GM19099 (cell line): Measurements from ENCODE around the gene RAB22A.

ENCODE experiments used
- POLR2A ChIP-seq: IDR thresholded peaks from 3 replicates; pipeline ENCODE4 v1.6.1; 2011; ENCODE audit warnings: low read depth; ENCODE audit not compliant: insufficient read length; ENCODE audit errors: extremely low read depth

RAB22A gene

DNA sequence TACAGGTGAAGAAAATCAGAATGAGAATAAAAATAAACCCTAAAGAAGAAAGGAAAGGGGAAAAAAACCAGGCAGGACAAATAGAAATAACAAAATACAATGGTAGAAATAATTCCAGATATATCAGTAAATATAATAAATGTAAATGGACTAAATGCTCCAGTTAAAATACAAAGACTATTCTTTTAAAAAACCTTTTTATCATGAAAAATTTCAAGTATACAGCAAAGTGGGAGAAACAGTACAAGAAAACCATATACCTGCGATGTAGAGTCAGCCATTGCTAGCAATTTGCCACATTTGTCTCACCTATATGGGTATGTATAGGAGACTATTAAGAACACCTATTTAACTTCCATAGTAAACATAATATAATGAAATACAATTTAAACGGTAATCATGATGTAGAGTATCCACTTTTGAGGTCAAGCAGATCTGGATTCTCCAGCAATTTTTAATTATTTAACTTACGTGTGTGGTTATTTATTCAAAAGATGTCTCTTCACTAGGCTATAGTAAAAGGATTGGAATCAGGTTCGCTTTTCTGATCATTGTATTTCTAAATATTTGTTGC, 78.6 kb downstream of the RAB22A start:
- no peak for TF ChIP-seq POLR2A

DNA sequence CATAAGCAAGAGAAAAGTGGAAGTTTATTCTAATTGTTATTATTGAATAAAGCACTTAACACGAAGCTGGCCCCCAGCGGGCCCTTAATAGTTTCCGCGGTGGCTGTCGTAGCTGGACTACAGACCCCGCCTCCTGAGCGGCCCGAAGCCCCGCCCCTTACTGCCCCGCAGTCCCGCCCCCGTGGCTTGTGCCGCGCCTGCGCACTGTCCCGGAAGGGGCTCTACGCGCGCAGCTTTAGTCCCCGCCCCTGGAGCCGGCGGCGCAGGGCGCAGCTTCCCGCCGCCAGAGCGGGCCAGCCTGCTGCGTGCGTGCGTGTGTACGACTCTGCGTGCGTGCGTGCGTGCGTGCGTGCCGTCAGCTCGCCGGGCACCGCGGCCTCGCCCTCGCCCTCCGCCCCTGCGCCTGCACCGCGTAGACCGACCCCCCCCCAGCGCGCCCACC, 79.4 kb downstream of the RAB22A start, which contains the start of gene VAPB:
VAPB (plus strand) TSS at position 348 of the 442 bp plus-strand sequence. CDS start 231 bp downstream, outside the sequence.
- peak; percentile 79 for TF ChIP-seq POLR2A

DNA sequence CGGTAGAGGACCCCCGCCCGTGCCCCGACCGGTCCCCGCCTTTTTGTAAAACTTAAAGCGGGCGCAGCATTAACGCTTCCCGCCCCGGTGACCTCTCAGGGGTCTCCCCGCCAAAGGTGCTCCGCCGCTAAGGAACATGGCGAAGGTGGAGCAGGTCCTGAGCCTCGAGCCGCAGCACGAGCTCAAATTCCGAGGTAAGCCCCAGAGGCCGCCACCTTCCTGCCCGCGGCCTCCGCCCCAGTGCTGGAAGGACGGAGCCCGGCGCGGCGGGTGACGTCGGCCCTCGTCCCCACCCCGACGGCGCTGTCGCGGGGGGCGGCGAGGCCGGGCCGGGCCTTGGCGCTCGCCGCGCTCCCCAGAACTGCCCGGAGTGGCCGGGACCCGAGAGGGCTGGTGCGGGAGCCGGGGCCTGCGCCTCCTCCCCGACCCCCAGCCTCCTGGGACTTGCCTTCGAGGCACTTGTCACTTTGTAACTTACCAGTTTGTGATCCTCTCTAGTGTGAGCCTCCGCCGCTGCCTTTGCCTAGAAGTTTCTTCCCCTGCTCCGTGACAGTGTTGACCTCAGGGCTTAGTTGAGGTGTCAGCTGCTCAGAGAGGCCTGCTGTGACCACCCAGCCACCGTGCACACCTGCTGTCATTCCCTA, 79.9 kb downstream of the RAB22A start:
- no peak for TF ChIP-seq POLR2A

DNA sequence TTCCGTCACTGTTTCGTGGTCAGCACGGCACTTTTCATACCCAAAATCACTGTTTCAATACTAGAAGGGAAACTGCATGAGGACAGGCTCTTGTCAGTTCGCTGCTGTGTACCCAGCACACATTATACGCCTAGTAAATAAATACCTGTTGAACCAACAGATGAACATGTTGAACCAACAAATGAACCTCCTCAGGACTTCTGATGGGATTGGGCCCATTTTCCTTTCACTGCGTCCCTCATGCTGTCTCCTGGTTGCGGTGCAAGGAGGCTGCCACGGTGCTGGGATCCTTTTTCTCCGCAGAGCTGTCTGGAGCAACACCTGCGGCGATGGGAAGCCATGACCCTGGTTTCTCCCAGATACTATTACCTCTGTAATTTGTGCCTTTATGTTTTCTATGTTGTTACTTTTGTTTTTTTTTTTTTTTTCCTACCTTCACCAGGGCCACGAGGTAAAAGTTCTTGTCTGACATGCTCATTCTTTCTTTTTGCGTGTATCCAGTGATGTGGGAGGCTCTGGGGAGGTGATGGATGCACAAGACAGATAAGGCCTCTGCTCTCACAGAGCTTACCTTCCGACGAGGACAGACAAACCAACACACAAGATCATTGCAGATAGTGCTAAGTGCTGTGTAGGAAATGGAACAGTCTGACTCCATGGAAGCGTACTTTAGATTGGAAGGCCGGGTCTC, 80.6 kb downstream of the RAB22A start:
- no peak for TF ChIP-seq POLR2A

DNA sequence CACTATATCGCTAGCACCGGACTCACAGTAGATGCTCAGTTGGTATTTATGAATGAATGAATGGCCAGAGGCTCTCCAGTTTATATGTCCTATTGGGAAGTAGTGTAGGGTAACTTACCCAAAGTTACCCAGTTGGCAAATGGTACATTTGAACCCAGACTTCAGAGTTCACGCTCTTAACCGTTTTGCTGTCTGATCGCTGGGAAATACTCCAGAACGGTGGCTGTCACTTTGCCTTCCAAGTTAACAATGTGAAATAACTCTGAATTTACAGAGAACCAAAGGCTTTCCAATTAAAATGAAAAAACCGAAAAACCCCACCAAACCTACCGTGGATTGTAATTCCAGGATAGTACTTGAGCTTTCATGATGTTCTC, 81.1 kb downstream of the RAB22A start:
- TF ChIP-seq POLR2A: no peak

DNA sequence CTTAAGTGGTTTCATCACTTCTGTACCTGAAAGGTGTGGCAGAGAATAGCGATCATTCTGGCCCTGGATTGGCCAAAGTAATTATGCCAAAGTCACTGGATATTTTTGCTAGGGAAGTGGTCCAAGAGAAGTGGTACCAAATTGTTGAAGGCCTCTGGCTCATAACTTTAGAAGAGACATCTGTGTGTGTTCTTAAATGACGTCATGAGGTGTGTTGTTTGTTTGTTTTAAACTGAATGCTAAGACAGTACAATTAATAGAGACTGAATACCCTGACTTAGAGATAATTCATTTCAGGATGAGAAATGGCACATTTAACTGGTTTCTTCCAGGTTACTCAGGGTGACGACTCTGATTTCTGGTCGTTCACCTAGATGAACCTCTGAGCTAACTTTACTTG, 82.8 kb downstream of the RAB22A start:
- TF ChIP-seq POLR2A: no peak

DNA sequence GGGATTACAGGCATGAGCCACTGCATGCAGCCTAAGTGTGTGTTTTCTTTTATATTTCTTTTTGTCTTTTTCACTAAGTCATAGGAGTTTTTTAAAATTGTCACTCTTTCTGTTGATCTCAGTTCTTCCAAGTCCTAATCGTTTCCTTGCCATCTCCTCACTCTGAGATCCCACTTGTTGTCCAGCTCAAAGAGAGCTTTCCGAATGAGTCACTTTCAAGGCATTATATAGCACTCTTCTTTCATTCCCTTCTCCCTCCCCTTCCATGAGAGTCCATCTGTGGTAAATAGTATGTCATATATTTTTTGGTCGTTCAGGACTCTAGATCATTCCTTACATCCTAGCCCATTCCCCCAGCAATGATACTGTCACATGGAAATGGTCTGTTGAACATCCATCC, 83.8 kb downstream of the RAB22A start:
- no peak for TF ChIP-seq POLR2A

DNA sequence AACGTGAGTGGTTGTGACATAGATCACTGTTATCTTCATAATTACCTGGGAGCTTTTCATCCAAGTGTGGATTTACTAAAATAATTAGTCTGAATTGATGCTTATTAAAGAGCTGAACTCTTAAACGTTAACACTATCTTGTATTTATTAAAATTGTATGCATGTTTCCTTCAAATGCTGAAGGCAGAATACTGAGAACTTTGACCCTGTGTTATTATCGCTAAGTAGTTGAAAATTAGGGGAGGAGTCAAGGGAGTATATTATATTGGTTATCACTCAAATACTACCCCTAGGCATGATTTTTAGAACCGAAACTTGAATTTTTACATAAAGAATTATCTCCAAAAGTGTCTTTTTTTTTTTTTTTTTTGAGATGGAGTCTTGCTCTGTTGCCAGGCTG, 85.3 kb downstream of the RAB22A start:
- no peak for TF ChIP-seq POLR2A

DNA sequence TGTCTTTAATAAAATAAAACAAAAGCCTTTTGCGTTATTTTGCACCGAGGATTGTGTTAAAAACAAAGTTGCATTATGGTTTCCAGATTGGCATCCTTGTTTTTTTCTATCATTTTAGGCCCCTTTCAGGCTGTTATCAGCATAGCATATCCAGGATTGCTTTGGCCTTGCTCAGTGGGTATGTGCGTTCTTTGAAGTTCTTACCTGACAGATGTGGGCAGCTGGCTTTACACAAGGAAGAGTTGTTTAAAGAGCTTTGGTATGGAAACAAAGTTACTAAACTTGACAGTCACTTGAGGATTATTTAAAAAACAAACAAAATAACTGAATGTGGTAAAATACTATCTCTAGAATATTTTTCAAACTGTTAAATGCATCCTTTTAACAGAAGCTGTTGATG, 86.1 kb downstream of the RAB22A start:
- no peak for TF ChIP-seq POLR2A

DNA sequence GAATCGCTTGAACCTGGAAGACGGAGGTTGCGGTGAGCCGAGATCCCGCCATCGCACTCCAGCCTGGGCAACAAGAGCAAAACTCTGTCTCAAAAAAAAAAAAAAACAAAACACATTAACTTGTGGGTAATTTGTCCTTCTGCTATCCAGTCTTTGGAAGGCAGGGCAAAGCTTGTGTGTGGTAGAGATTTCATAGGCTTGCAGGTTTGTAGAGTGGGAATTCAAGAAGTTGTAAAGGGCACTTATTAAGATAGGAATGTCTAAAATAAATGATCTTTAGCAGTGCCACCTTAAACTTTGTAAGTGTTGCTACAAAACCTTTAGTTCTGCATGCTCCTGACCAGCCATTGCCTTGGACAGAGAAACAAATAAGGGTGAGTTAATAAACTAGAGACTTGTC, 87.9 kb downstream of the RAB22A start:
- TF ChIP-seq POLR2A: no peak

DNA sequence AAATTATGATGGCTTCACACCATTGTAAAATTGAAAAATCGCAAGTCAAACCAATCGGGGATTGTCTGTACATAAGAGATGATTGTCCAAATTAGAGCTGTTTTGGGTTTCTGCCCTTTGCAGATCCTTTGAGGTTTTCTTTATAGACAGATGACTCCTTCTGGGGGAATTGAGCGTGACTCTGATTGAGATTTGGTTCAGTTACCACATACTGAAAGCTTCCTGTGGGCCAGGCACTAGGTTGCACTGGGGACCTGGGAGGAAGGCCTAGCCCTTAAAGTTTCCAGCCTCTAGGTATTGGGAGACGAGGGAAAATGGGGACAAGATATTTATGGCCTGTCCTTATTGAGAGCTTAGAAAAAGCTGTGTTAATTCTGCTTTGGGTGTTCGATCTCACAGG, 88.7 kb downstream of the RAB22A start:
- TF ChIP-seq POLR2A: no peak

DNA sequence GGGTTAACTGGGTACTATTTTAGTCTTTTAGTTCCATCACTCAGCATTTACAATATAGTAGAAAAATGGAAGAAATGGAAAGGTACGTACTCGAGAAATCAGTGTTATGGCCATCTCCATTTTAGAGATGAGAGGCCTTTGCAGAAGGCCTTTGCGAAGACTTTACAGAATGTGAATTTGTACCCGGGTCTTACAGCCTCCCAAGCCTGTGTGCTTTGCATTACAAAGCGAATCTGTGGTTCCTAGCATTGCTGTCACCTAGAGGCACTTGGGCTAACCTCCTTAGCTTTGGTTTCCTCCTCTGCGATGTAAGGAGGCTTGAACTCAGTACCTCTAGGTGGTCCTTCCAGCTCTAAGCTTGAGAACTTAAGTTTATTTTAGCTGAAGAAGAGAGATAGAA, 90.4 kb downstream of the RAB22A start:
- no peak for TF ChIP-seq POLR2A

DNA sequence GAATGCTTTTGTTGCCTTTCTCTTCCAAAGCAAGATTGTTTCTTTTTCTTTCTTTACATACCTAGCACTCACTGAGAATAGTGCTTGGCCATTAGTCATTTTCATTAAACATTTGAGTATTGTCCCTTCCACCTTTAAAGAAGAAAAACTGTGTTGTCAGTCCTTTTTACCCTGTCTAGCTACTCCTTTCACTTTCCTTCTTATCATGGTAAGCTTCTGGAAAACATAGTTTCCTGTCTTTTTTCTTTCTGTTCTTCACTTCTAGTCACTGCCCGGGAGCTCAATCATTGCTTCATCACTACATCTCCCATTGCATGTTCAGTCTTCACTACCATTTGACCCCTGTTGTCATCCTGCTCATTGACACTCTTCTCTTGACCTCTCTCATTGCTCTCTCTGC, 91.6 kb downstream of the RAB22A start:
- no peak for TF ChIP-seq POLR2A

DNA sequence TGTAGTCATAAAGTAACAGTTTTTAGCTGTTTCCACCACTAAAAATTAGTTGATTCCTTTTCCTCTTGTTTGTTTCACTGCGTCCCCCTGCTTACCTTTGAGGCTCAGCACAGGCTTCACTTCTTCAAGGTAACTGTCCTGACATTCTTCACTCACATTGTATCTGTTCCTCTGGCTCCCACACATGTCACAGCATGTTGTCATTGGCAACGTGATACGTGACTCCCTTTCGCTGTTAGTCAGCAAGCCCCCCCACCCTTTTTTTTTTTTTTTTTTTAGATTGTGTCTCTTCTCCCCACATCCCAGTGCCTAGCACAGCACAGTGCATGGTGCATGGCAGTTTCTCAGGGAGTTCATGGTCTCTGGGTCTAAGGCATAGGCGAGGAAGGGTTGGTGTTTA, 92.8 kb downstream of the RAB22A start:
- TF ChIP-seq POLR2A: no peak

DNA sequence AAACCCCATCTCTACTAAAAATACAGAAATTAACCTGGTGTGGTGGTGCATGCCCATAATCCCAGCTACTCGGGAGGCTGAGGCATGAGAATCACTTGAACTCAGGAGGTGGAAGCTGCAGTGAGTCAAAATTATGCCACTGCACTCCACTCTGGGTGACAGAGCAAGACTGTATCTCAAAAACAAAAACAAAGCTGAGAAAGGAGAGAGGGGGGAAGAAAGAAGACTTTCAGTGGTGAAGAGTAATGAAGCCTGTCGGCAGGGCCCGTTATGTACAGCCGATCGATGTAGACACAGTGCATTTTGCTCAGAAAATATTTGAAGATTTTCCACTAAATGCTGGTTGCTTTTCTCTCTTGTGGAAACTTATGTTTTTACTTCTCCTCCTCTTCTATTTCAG, 93.3 kb downstream of the RAB22A start:
- TF ChIP-seq POLR2A: no peak

DNA sequence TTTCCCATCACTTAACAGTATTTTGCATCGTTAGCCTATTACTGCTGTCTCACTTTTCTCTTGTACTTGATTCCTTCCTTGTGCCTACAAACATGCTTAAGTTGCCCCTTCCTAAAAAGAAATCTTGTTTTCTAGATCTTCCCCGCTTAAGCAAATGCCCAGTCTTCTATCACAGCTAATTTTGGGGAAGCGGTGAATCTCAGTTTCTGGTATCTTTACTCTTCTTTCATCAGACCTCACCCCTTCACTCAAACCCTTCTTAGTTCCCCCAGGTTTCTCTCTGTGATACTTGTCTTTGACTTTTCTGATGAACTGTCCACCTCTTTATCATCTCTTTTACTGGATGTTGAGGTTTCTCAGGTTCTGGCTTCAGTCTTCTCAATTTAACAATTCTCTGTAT, 93.8 kb downstream of the RAB22A start:
- no peak for TF ChIP-seq POLR2A

DNA sequence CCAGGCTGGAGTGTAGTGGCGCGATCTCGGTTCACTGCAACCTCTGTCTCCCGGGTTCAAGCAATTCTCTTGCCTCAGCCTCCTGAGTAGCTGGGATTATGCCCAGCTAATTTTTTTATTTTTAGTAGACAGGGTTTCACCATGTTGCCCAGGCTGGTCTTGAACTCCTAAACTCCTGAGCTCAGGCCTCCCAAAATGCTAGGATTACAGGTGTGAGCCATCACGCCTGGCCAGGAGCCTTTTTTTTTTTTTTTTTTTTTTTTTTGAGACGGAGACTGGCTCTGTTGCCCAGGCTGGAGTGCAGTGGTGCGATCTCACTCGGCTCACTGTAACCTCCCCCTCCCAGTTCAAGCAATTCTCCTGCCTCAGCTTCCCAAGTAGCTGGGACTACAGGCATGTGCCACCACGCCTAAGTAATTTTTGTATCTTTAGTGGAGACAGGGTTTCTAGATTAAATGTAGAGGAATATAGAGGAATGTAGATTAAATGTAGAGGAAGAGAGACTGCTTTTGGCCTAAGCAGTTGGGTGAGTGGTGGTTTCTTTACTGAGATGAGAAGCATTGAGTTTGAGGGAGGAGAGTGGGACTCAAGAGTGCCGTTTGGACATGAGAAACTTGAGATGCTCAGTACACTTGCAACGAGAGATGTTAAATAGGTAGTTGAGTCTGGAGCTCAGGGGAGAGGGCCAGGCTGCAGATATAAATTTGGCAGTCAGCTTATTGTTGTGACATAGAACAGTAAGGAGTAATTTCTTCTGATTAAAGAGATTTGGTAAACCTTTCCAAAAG, 96.2 kb downstream of the RAB22A start:
- no peak for TF ChIP-seq POLR2A
